NCI-H69 (cell line): ENCODE results near the gene PRUNE2.
"Not testable (repeated sequence)": the region's sequence is repeated elsewhere in the genome, so short reads cannot be mapped to it uniquely, and the experiment has no call there.

Experiments used
- DNase-seq: peaks from one replicate; lab custom pipeline; 2025; lab: John Stamatoyannopoulos, UW

PRUNE2 gene

GRCh38 chr9:76799473-76799872 lies 106.4 kb downstream of the PRUNE2 start:
- no peak for DNase-seq

DNA sequence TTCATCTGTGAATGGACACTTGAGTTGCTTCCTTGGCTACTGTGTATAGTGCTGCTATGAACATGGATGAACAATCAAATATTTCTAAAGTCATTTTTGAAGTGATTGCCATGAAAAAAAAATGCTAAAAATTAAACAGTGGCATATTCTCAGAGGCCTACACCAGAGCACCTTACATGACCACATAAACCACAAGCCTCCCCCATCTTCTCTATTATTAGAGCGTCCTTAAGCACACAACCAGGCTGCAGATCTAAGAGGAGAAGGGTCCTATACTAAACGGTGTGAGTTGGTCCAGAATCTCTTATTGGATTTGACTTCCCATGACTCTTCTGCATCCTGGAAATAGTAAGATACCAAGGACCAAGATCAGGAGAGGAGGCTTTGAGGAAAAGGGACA lies 107.4 kb downstream of the PRUNE2 start:
- no peak for DNase-seq

GRCh38 chr9:76796296-76796695 lies 109.6 kb downstream of the PRUNE2 start:
- no peak for DNase-seq

DNA sequence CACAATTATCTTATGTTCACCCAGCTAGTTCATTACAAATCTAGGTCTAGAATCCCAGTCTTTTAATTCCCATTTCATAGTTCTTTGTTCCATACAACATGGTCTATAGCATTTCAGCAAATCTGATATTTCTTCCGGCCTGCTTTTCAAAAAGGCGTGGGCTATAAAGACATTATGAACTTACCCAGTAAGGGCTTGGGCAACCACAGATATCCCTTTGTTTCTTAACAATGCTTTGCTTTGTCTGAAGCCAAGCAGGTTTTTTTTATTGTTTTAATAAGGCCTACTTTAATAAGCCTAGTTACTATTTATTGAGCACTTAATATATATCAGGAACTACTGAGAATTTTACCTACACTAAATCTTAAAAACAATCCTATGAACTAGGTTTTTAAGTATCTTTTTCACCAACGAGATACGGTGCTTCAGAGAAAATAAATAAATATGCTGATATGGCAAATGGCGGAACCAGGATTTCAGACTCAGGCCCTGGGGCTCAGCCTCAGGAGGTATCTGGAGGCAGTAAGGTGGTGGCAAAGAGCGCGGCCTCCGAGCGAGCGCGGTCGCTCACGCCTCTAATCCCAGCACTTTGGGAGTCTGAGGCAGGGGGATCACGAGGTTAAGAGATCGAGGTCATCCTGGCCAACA lies 112.0 kb downstream of the PRUNE2 start:
- no peak for DNase-seq

- no peak for DNase-seq
Measured at GRCh38 chr9:76789840-76790239, 116.1 kb downstream of the PRUNE2 start.

- no peak for DNase-seq
Measured at GRCh38 chr9:76787677-76788076, 118.2 kb downstream of the PRUNE2 start.

DNA sequence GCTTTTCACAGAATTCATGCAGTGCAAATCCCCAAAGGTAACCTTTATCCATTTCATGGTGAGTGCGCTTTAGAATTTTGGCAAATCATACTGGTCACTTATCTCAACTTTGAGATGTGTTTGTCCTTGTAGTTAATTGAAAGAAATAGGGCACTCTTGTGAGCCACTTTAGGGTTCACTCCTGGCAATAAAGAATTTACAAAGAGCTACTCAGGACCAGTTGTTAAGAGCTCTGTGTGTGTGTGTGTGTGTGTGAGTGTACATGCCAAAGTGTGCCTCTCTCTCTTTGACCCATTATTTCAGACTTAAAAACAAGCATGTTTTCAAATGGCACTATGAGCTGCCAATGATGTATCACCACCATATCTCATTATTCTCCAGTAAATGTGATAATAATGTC lies 120.4 kb downstream of the PRUNE2 start:
- DNase-seq: no peak

DNA sequence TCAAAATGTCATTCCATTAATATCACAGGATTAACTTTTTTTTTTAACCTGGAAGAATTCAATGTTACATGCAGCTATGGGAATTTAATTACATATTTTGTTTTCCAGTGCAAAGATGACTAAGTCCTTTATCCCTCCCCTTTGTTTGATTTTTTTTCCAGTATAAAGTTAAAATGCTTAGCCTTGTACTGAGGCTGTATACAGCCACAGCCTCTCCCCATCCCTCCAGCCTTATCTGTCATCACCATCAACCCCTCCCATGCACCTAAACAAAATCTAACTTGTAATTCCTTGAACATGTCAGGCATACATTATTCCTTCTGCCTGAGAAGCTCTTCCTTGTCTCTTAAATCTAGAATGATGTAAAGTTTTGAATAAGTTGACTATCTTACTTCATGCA lies 121.0 kb downstream of the PRUNE2 start:
- no peak for DNase-seq

- DNase-seq: no peak
Measured at GRCh38 chr9:76772686-76773445, 133.0 kb downstream of the PRUNE2 start.

GRCh38 chr9:76766126-76766525 lies 139.8 kb downstream of the PRUNE2 start:
- peak; percentile 43 for DNase-seq

GRCh38 chr9:76764138-76764537 lies 141.8 kb downstream of the PRUNE2 start, which contains the start of gene PCA3:
TSS of gene PCA3 (plus strand) at chr9:76764438.
- no peak for DNase-seq

DNA sequence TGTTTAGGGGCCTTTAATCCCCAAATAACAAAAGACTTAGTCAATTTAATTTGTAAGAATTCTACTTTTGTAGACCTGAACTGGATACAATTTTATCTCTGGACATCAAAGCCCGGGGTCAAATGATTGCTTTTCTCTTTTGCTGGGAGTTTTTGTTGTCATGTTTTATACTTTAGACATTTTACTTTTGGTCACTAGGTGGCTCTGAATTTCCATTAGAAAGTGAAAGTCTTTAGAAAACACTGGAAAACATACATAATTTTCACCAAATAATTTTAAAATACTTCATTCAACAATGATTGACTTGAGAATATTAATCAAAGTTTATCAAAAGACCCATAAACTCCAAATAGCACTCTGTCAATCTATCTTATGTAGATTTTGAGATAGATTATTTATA lies 144.5 kb downstream of the PRUNE2 start:
- DNase-seq: peak; percentile 22

DNA sequence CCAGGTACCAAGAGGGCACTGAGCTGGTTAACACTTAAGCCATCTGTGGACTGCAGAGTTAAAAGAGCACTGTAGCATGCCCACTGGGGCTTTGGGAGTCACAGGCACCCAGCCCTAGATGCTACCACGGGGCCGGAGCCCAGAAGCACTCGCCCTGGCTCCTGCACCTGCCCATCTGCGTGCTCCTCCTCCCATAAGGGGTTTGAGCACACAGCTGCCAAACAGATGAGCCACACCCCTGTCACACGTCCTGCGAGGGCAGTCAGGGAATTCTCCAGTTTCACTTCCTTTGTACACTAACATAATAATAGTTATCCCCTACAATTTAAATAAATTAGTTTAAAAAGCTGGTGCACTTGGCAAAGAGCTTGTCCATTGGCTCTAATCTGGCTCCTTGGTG lies 146.2 kb downstream of the PRUNE2 start:
- DNase-seq: peak; percentile 98

GRCh38 chr9:76758476-76758875 lies 147.4 kb downstream of the PRUNE2 start:
- DNase-seq: peak; percentile 41

- peak; percentile 96 for DNase-seq
Measured at GRCh38 chr9:76756941-76757673, 148.8 kb downstream of the PRUNE2 start.

DNA sequence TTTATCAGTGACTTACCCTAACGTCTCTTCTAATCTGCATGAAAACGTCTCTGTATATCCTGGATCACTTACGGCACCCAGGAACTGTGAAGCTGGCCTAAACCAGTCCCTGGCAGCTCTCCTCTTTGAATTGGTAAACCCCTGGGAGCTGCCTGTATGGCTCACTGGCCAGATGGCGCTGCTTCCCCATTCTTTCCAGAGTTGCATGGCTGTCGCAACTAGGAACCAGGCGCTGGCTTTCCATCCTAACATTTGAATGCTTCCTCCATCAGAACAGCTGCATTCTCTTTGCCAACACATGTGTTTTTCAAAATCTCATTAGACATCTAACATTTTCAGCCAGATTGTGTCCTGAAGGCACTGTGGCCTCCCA lies 149.7 kb downstream of the PRUNE2 start:
- peak; percentile 97 for DNase-seq

GRCh38 chr9:76751001-76751400 lies 154.9 kb downstream of the PRUNE2 start:
- DNase-seq: peak; percentile 75

DNA sequence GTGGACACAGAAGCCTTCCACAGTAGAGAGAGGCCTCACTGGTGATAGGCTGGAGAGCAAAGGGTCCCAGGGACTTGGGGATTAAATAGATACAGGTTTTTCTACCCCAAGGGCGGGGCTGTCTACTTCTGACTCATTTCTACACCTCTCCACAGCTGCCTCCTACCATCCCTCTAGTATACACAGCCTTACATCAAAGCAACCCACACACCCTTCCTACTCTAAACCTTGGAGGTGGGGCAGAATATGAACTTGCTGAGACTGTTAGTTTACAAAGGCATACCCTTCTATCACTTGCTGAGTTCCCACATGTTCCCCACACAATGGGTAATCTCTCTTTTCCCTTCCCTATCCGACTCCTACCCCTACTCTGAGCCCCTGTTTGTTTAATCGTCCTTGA lies 161.6 kb downstream of the PRUNE2 start:
- DNase-seq: no peak

DNA sequence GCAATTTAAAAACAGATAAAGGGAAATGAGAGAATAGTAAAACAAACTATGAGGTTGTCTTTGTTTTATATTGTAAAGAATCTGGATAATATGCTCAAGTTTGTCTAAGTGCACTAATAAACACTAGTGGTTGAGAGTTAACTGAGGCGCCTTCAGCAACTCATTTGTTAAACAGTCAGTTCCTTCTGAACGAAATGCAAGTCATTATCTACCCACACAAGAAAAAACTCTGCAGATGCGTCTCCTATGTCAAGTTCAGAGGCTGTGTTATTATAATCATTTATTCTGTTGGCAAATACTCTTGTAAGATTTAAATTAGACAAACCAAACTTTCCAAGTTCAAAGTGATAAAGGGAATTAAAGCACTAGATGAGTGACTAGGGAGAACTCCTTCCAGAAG lies 162.0 kb downstream of the PRUNE2 start:
- DNase-seq: no peak

- not testable (repeated sequence) for DNase-seq
Measured at GRCh38 chr9:76742890-76743289, 163.0 kb downstream of the PRUNE2 start.

DNA sequence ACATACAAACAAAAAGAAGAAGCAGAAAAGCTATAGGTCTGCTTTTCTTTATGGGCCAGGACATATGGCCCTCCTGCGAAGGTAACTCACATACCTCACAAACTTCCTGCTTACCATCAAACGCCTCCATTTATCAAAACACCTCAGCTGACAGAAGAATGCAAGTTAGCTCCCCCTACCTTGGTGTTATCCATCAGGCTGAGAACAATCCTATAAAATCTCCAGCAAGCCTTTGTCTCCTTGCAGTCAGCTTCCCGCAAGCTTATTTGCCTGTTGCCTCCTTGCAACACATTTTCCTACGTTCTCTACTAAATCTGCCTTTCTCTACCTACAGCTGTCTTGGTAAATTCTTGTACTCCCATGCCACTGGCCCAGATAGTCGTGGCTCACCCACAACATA lies 164.4 kb downstream of the PRUNE2 start:
- peak; percentile 16 for DNase-seq

DNA sequence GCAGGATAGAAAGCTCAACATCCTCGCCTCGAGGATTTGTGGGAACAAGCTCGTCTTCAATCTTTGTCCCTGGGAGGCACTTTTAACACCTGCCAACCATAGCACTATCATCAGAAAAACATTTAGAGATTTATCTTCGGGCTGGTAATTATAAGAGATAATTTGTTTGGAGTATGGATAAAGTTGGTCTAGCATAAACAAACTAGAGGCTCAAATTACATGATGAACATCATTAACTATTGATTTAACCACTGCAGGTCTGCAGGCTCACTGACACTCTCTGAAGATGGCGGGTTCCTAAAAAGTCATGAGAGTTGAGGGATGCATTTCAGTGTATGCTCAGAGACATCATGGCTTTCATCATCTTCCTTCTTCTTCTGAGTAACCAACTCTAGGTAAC lies 167.5 kb downstream of the PRUNE2 start:
- peak; percentile 88 for DNase-seq
